K562 (cell line): ENCODE results near the gene NFATC2. TPM values are rescaled to one million over a fixed set of nuclear protein-coding genes. Genes with fewer than 3 reads are reported as not detected.
"Not testable (repeated sequence)": the region's sequence is repeated elsewhere in the genome, so short reads cannot be mapped to it uniquely, and the experiment has no call there.

Source experiments
- ATAC-seq: fragments of 200-7000 bp; cut with Tn5 transposase; 3 replicates; pipeline ENCODE4 v1.9.1; 2020; ENCODE audit warnings: moderate library complexity
- BruUV-seq: library from RNA; stranded (reverse); fragments of 400-500 nt; replicated peaks from 2 replicates; lab custom pipeline; 2021; lab: Mats Ljungman, UMichigan
- CTCF ChIA-PET: fragments of 300-600 bp; formaldehyde crosslinking; extraction: SDS; loops from one replicate; lab custom pipeline; 2021; ENCODE audit warnings: low intra/inter-chr PET ratio; lab: Yijun Ruan, JAX
- POLR2A ChIA-PET: fragments of 300-600, 350-650 bp; sonication (Branson Sonifier 250); formaldehyde crosslinking; extraction: SDS; loops from one replicate; lab custom pipeline; 2021; ENCODE audit warnings: antibody characterized with exemption, inconsistent platforms; lab: Yijun Ruan, JAX
- DNase-seq, 4 experiments: peaks; one replicate each; pipeline versions ENCODE4 v3.0.0 to v3.0.0-alpha.2; 2011 to 2018; ENCODE audit warnings: low spot score in 3 of 4, mixed read lengths in 3 of 4; ENCODE audit errors: extremely low read depth in 1 of 4
- FAIRE-seq: peaks from 2 replicates; lab custom pipeline; 2011; peaks lifted over from hg19 to GRCh38; lab: Jason Lieb, UNC
- H2AFZ ChIP-seq: 2 replicates; pipeline ENCODE4 v1.6.0; 2011; ENCODE audit warnings: low read depth, low read length, control low read depth, inconsistent platforms
- H3K27ac ChIP-seq: fragments of 200-600 bp; 3 replicates; pipeline ENCODE4 v1.8.0; 2011; ENCODE audit warnings: low read depth, mild to moderate bottlenecking, control low read depth, inconsistent platforms, low read length, moderate library complexity, mixed read lengths; ENCODE audit errors: extremely low read depth
- H3K27me3 ChIP-seq, 2 experiments: fragments of 300-600 bp in 1 of 2; 2 replicates in 1 of 2; 3 replicates in 1 of 2; pipeline versions ENCODE4 v1.6.0 to v1.8.0; 2011; ENCODE audit warnings: inconsistent platforms in 2 of 2, low read length in 2 of 2, mild to moderate bottlenecking in 1 of 2, mixed read lengths in 1 of 2, moderate library complexity in 1 of 2; ENCODE audit not compliant: control insufficient read depth in 2 of 2, insufficient read depth in 2 of 2
- H3K36me3 ChIP-seq: fragments of 300-600 bp; 3 replicates; pipeline ENCODE4 v1.8.0; 2011; ENCODE audit warnings: mild to moderate bottlenecking, low read length, inconsistent platforms; ENCODE audit not compliant: control insufficient read depth, insufficient read depth
- H3K4me1 ChIP-seq, 2 experiments: fragments of 200-600 bp in 1 of 2; replicated peaks in 1 of 2; 2 replicates in 1 of 2; 3 replicates in 1 of 2; pipeline versions ENCODE4 v1.5.1 to v1.8.0; 2011; ENCODE audit warnings: inconsistent platforms in 2 of 2, low read length in 2 of 2, mild to moderate bottlenecking in 1 of 2, mixed read lengths in 1 of 2, moderate library complexity in 1 of 2; ENCODE audit not compliant: control insufficient read depth in 2 of 2, insufficient read depth in 2 of 2
- H3K4me2 ChIP-seq: 2 replicates; pipeline ENCODE4 v1.6.1; 2011; ENCODE audit warnings: low read length, control low read depth, inconsistent platforms, mixed read lengths; ENCODE audit not compliant: insufficient read depth
- H3K4me3 ChIP-seq: fragments of 200-600 bp; sonication (generic), shearing (Covaris generic); 2 replicates; pipeline ENCODE4 v1.5.1; 2016; ENCODE audit warnings: control low read depth, inconsistent platforms
- H3K79me2 ChIP-seq: fragments of 200-600 bp; 3 replicates; pipeline ENCODE4 v1.8.0; 2011; ENCODE audit warnings: low read length, inconsistent platforms; ENCODE audit not compliant: control insufficient read depth, insufficient read depth
- H3K9ac ChIP-seq, 2 experiments: 2 replicates each; pipeline versions ENCODE4 v1.6.0 to v1.6.1; 2011; ENCODE audit warnings: low read depth in 2 of 2, low read length in 2 of 2, control low read depth in 1 of 2, inconsistent platforms in 1 of 2, mild to moderate bottlenecking in 1 of 2, mixed read lengths in 1 of 2; ENCODE audit not compliant: insufficient read depth in 1 of 2
- H3K9me1 ChIP-seq: one replicate; pipeline ENCODE4 v1.6.0; 2011; ENCODE audit warnings: inconsistent platforms, mild to moderate bottlenecking, low read length, moderate library complexity; ENCODE audit not compliant: control insufficient read depth, insufficient read depth
- H3K9me3 ChIP-seq: replicated peaks from 2 replicates; pipeline ENCODE4 v1.5.1; 2011; ENCODE audit warnings: low read depth, low read length, inconsistent platforms; ENCODE audit not compliant: control insufficient read depth, insufficient read depth
- H4K20me1 ChIP-seq: replicated peaks from 2 replicates; pipeline ENCODE4 v1.6.1; 2011; ENCODE audit warnings: low read length, inconsistent platforms, mixed read lengths; ENCODE audit not compliant: control insufficient read depth, insufficient read depth
- BCOR ChIP-seq: fragments of 450-650 bp; IDR thresholded peaks from 2 replicates; pipeline ENCODE4 v1.6.1; 2016
- GABPA ChIP-seq: fragments of 200-800 bp; sonication (Bioruptor generic); conservative IDR thresholded peaks from 2 replicates; pipeline ENCODE4 v1.6.1; 2016; ENCODE audit warnings: low read depth, missing genetic modification characterization, missing compliant biosample characterization
- ILK ChIP-seq: fragments of 450-650 bp; IDR thresholded peaks from 2 replicates; pipeline ENCODE4 v1.6.1; 2016; ENCODE audit warnings: missing genetic modification characterization, low read depth, mild to moderate bottlenecking, missing compliant biosample characterization, moderate library complexity, borderline replicate concordance
- KDM1A ChIP-seq, 2 experiments: fragments of 450-650 bp; IDR thresholded peaks; 2 replicates each; pipeline ENCODE4 v1.6.1; 2016; ENCODE audit warnings: mild to moderate bottlenecking in 2 of 2
- RBM25 ChIP-seq: fragments of 200-400 bp; formaldehyde crosslinking; IDR thresholded peaks from 2 replicates; pipeline ENCODE4 v1.6.1; 2018; ENCODE audit warnings: low read length, low read depth, moderate library complexity; ENCODE audit not compliant: severe bottlenecking
- SRSF3 ChIP-seq: fragments of 200-400 bp; formaldehyde crosslinking; IDR thresholded peaks from 2 replicates; pipeline ENCODE4 v1.6.1; 2016; ENCODE audit warnings: mild to moderate bottlenecking, low read length, moderate library complexity; ENCODE audit not compliant: insufficient read depth
- ZFP36 ChIP-seq: fragments of 150-350 bp; IDR thresholded peaks from 2 replicates; pipeline ENCODE4 v1.6.1; 2018; ENCODE audit warnings: low read length, low read depth; ENCODE audit not compliant: partially characterized antibody
- ZNF431 ChIP-seq: sonication (generic); formaldehyde crosslinking; IDR thresholded peaks from 2 replicates; pipeline ENCODE4 v1.8.0; 2022; ENCODE audit warnings: mild to moderate bottlenecking, missing genetic modification reagents
- ZNF639 ChIP-seq, 2 experiments: fragments of 200-800 bp in 1 of 2; sonication (Bioruptor generic) in 1 of 2; sonication (generic) in 1 of 2; formaldehyde crosslinking in 1 of 2; IDR thresholded peaks in 1 of 2; conservative IDR thresholded peaks in 1 of 2; 2 replicates each; pipeline versions ENCODE4 v1.5.0 to v1.6.1; 2016 to 2020; ENCODE audit warnings: missing compliant biosample characterization in 1 of 2, missing genetic modification characterization in 1 of 2, missing genetic modification reagents in 1 of 2
- ZNF766 ChIP-seq: fragments of 200-800 bp; sonication (Bioruptor generic); conservative IDR thresholded peaks from 2 replicates; pipeline ENCODE4 v1.6.1; 2016; ENCODE audit warnings: missing genetic modification characterization, missing compliant biosample characterization
- WGBS: fragments of 100-300 bp; shearing (Covaris generic); methylation state at CpG from one replicate; pipeline ENCODE4 v1.1.6; 2016; ENCODE audit warnings: low coverage, mixed read lengths; ENCODE audit not compliant: insufficient coverage; ENCODE audit errors: missing lambda C conversion rate; 5-methylcytosine and 5-hydroxymethylcytosine counted together
- in situ Hi-C: fragments of 300-500 bp; cut with MboI; formaldehyde crosslinking; loops from 4 replicates; pipeline ENCODE4 v1.15.0; 2018; ENCODE audit warnings: inconsistent platforms, mixed read lengths
- intact Hi-C: fragments of 100-400 bp; cut with micrococcal nuclease; formaldehyde crosslinking; loops from 2 replicates; pipeline ENCODE4 v1.14.2; 2022
- polyA plus RNA-seq, 8 experiments: library from polyadenylated mRNA; depleted of rRNA in 4 of 8; stranded (reverse) in 5 of 8; unstranded in 3 of 8; fragments of >200 nt; fragmentation: Nextera tagmentation in 2 of 8; fragmentation: Illumina TruSeq in 1 of 8; extraction: Ambion mirVana in 2 of 8; extraction: Trizol in 1 of 8; gene quantifications; 2 replicates each; pipeline versions ENCODE4 v1.2.1 to v1.2.3, GENCODE V29; 2011 to 2014; ENCODE audit warnings: inconsistent platforms in 1 of 8, missing spikeins in 1 of 8
- total RNA-seq, 7 experiments: library from RNA; depleted of rRNA in 6 of 7; stranded (reverse); fragments of >200 nt in 6 of 7; fragmentation: Illumina TruSeq in 2 of 7; extraction: Trizol in 2 of 7; gene quantifications; 2 replicates each; pipeline versions ENCODE4 v1.2.1 to v1.2.3, GENCODE V29; 2011 to 2021; ENCODE audit warnings: low replicate concordance in 1 of 7

The NFATC2 gene
- total and polyA plus RNA-seq, 9 of the 15 experiments (the other 6 are each of a cell fraction or from before 2014, with no cell fraction given): 1.9 to 11.2 (median 3.0) TPM

- H3K4me1 ChIP-seq: peaks cover 11 to 19% of the 10 kb centered on the region in 2 experiments
- 15% methylated on average over 3 of the region's 3 CpGs for WGBS
- intact Hi-C loops, H3K9me3 ChIP-seq, H3K4me2 ChIP-seq, in situ Hi-C loops, H3K9me1 ChIP-seq, H3K27ac ChIP-seq, CTCF ChIA-PET, H3K4me3 ChIP-seq, FAIRE-seq, ATAC-seq, H3K27me3 ChIP-seq, H3K9ac ChIP-seq, DNase-seq, H2AFZ ChIP-seq, BruUV-seq, H4K20me1 ChIP-seq, H3K36me3 ChIP-seq, H3K79me2 ChIP-seq: not testable (repeated sequence)
- TF ChIP-seq ZNF766 (CRISPR knock-in tag): 0 out of 2 replicates have a peak, but pooled peaks have one; percentile 51
- TF ChIP-seq ZNF431: peak; percentile 99
- POLR2A ChIA-PET: interaction anchor here (0.7 kb wide), 1 partner anchor 473 kb away, joined by 3 read pairs; no protein-coding TSS in a partner anchor
Measured at GRCh38 chr20:51568533-51568932, 26.0 kb upstream of the NFATC2 start.

- CTCF ChIA-PET: interaction anchor here (0.6 kb wide), 1 partner anchor 44 kb away, joined by 3 read pairs; no protein-coding TSS in a partner anchor
- Histone ChIP-seq H3K4me1 (peaks cover 19 to 28% of the 10 kb centered on the region in 2 experiments), H3K4me2 (no peak overlapping the region), H3K27ac (no peak overlapping the region), H3K27me3 (peaks cover 0 to 5% of the 10 kb centered on the region in 2 experiments; a peak in 3 of 5 replicates), H3K79me2 (no peaks in the 10 kb centered on the region), H3K4me3 (no peak overlapping the region), H3K36me3 (no peaks in the 10 kb centered on the region), H3K9ac (no peak overlapping the region), H2AFZ (no peak overlapping the region), H3K9me1 (no peaks in the 10 kb centered on the region), H4K20me1 (peaks cover 6% of the 10 kb centered on the region; the same call in 1 of the 2 replicates), H3K9me3 (no peaks in the 10 kb centered on the region; the same call in 1 of the 2 replicates)
- peak; percentile 68 for TF ChIP-seq RBM25
- TF ChIP-seq BCOR: peak; percentile 63
- TF ChIP-seq ILK (tag): no peak
- peak; percentile 67 for TF ChIP-seq ZFP36
- TF ChIP-seq ZNF639 (CRISPR knock-in tag; conservative IDR thresholded peaks at IDR 0.05 in 1 of 2, IDR thresholded peaks at IDR 0.05 in 1 of 2): no peak
- no peak for TF ChIP-seq GABPA (tag)
- TF ChIP-seq KDM1A (IDR thresholded peaks at IDR 0.05): peak; percentile 7 to 36; a peak in 2 of 4 replicates
- TF ChIP-seq SRSF3: no peak
- no peak for DNase-seq
- no peak for ATAC-seq
- POLR2A ChIA-PET: no interaction called here
- FAIRE-seq: no peak
- intact Hi-C loops (no loop called here), in situ Hi-C loops (no loop called here)
- no TSS peak for BruUV-seq
- 41% methylated on average over 5 of the region's 5 CpGs for whole genome bisulfite sequencing
Measured at GRCh38 chr20:51567622-51568021, 25.1 kb upstream of the NFATC2 start.
